GM12892 (cell line): Measurements from ENCODE around the gene PLAC1.

ENCODE experiments used
- POLR2A ChIP-seq: IDR thresholded peaks from 2 replicates; pipeline ENCODE4 v1.6.1; 2011; ENCODE audit warnings: low read depth, low read length, control low read depth
- POLR2AphosphoS5 ChIP-seq: IDR thresholded peaks from 2 replicates; pipeline ENCODE4 v1.6.1; 2011; ENCODE audit warnings: low read depth, low read length, control low read depth

GRCh38 chrX:134654398-134655012 lies 3.8 kb downstream of the PLAC1 start:
- TF ChIP-seq POLR2A (no peak), POLR2AphosphoS5 (no peak)
